ENCODE results near the gene IGF2R.
"Not testable (repeated sequence)": the region's sequence is repeated elsewhere in the genome, so short reads cannot be mapped to it uniquely, and the experiment has no call there.

Gene IGF2R

GRCh38 chr6:159968295-159969203, at the start of gene IGF2R:
Gene IGF2R, plus strand, starts transcription at chr6:159969082. Its CDS starts 165 bp downstream, at chr6:159969247.
- peak; percentile 89 for DNase-seq

- no peak for DNase-seq
These were observed 49.1 kb upstream of the IGF2R start for GRCh38 chr6:159919800-159920199.

GRCh38 chr6:159924150-159924549, 44.7 kb upstream of the IGF2R start:
- DNase-seq = not testable (repeated sequence)

- no peak for DNase-seq
These were observed 42.2 kb upstream of the IGF2R start for GRCh38 chr6:159926542-159927203.

- no peak for DNase-seq
These were observed 39.1 kb upstream of the IGF2R start for GRCh38 chr6:159929819-159930218.

GRCh38 chr6:159931112-159931511, 37.8 kb upstream of the IGF2R start:
- DNase-seq = no peak

- no peak for DNase-seq
These were observed 37.0 kb upstream of the IGF2R start for GRCh38 chr6:159931846-159932245.

GRCh38 chr6:159933077-159933476, 35.8 kb upstream of the IGF2R start:
- DNase-seq = no peak

- DNase-seq = no peak
These were observed 34.7 kb upstream of the IGF2R start for GRCh38 chr6:159934181-159934580.

GRCh38 chr6:159935065-159935464, 33.8 kb upstream of the IGF2R start:
- DNase-seq = peak; percentile 7

- DNase-seq = peak; percentile 6
These were observed 33.2 kb upstream of the IGF2R start for GRCh38 chr6:159935633-159936032.

GRCh38 chr6:159939591-159940016, 29.3 kb upstream of the IGF2R start:
- DNase-seq = no peak

- DNase-seq = peak; percentile 29
These were observed 27.4 kb upstream of the IGF2R start for GRCh38 chr6:159941286-159942113.

GRCh38 chr6:159943101-159943632, 25.7 kb upstream of the IGF2R start:
- DNase-seq = peak; percentile 20

- no peak for DNase-seq
These were observed 24.8 kb upstream of the IGF2R start for GRCh38 chr6:159943968-159944598.

GRCh38 chr6:159945801-159946392, 23.0 kb upstream of the IGF2R start:
- no peak for DNase-seq

GRCh38 chr6:159946912-159947311, 22.0 kb upstream of the IGF2R start:
- DNase-seq = no peak

GRCh38 chr6:159948199-159948598, 20.7 kb upstream of the IGF2R start:
- no peak for DNase-seq

- DNase-seq = no peak
These were observed 17.1 kb upstream of the IGF2R start for GRCh38 chr6:159951772-159952171.

GRCh38 chr6:159952289-159953005, 16.4 kb upstream of the IGF2R start:
- DNase-seq = no peak

GRCh38 chr6:159953091-159953601, 15.7 kb upstream of the IGF2R start:
- peak; percentile 82 for DNase-seq

All from fibroblast of skin of right quadriceps (primary cell).